ENCODE data around the gene LYSET. TPM values are rescaled to one million over a fixed set of nuclear protein-coding genes. Genes with fewer than 3 reads are reported as not detected.
A peak's percentile ranks its signal among the peaks of the same experiment; 100 is the strongest.

LYSET gene
- total and polyA plus RNA-seq, 10 of the 15 experiments (the other 5 are each of a cell fraction or from before 2014, with no cell fraction given): 11.9 to 34.5 (median 21.2) TPM

- TF ChIP-seq NR2C2 (IDR thresholded peaks at IDR 0.05; ENCODE audit: borderline replicate concordance, control insufficient read depth, insufficient read length, low read depth) (no peak), BCLAF1 (IDR thresholded peaks at IDR 0.05) (no peak), CUX1 (IDR thresholded peaks at IDR 0.05; ENCODE audit: insufficient replicate concordance, low read depth, low read length) (no peak), ZNF217 (IDR thresholded peaks at IDR 0.05) (peak; percentile 61; the same call in 1 of the 2 replicates), ZBTB4 (CRISPR knock-in tag; IDR thresholded peaks at IDR 0.05) (no peak), PKNOX1 (IDR thresholded peaks at IDR 0.05) (peak; percentile 70), PBX3 (IDR thresholded peaks at IDR 0.05; ENCODE audit: insufficient replicate concordance, low read depth, low read length) (no peak), BCL11A (IDR thresholded peaks at IDR 0.05; ENCODE audit: low read depth, low read length) (no peak), DPF2 (IDR thresholded peaks at IDR 0.05) (peak; percentile 84), ZBTB33 (IDR thresholded peaks at IDR 0.05) (no peak), PML (IDR thresholded peaks at IDR 0.05; ENCODE audit: low read length) (no peak)
Observed at GRCh38 chr14:93184391-93185348, at the start of gene LYSET, which contains the start of gene MOAP1 (continued).
